Activated T-cell treated with anti-CD3 and anti-CD28 coated beads for 1 hour (primary cell): ENCODE results near the gene COPS8.
A peak's percentile ranks its signal among the peaks of the same experiment; 100 is the strongest.

Experiments
- DNase-seq: peaks from one replicate; pipeline ENCODE4 v3.0.0-alpha.2; 2020; ENCODE audit warnings: low read depth

COPS8 gene

GRCh38 chr2:237065071-237065377 lies 20.7 kb upstream of the COPS8 start:
- DNase-seq = no peak

- DNase-seq = no peak
Measured at GRCh38 chr2:237066396-237066795, 19.3 kb upstream of the COPS8 start.

GRCh38 chr2:237068005-237068576 lies 17.6 kb upstream of the COPS8 start:
- no peak for DNase-seq

- DNase-seq = peak; percentile 75
Measured at GRCh38 chr2:237072067-237072931, 13.4 kb upstream of the COPS8 start.

- DNase-seq = no peak
Measured at GRCh38 chr2:237073552-237073951, 12.1 kb upstream of the COPS8 start.

- DNase-seq = no peak
Measured at GRCh38 chr2:237074211-237074993, 11.3 kb upstream of the COPS8 start.

- no peak for DNase-seq
Measured at GRCh38 chr2:237075749-237076599, 9.7 kb upstream of the COPS8 start.

GRCh38 chr2:237081596-237081995 lies 4.1 kb upstream of the COPS8 start:
- DNase-seq = no peak

- no peak for DNase-seq
Measured at GRCh38 chr2:237083026-237083425, 2.7 kb upstream of the COPS8 start.

GRCh38 chr2:237084444-237084843 lies 1.2 kb upstream of the COPS8 start:
- no peak for DNase-seq

GRCh38 chr2:237090906-237091305 lies 5.2 kb downstream of the COPS8 start:
- no peak for DNase-seq

- no peak for DNase-seq
Measured at GRCh38 chr2:237091779-237092436, 6.2 kb downstream of the COPS8 start.

GRCh38 chr2:237092506-237092905 lies 6.8 kb downstream of the COPS8 start:
- no peak for DNase-seq

GRCh38 chr2:237092920-237093781 lies 7.5 kb downstream of the COPS8 start:
- no peak for DNase-seq

GRCh38 chr2:237096201-237096600 lies 10.5 kb downstream of the COPS8 start:
- DNase-seq = no peak

GRCh38 chr2:237096911-237097310 lies 11.2 kb downstream of the COPS8 start:
- DNase-seq = no peak

- no peak for DNase-seq
Measured at GRCh38 chr2:237097326-237097910, 11.7 kb downstream of the COPS8 start.

- no peak for DNase-seq
Measured at GRCh38 chr2:237097911-237098702, 12.4 kb downstream of the COPS8 start.

- DNase-seq = no peak
Measured at GRCh38 chr2:237099804-237100203, 14.1 kb downstream of the COPS8 start.
